OCI-LY7 (cell line): Measurements from ENCODE around the gene TRIM10.

Source experiments
- EZH2phosphoT487 ChIP-seq: fragments of 200-600 bp; sonication (generic); IDR thresholded peaks from 2 replicates; pipeline ENCODE4 v1.6.1; 2018; ENCODE audit warnings: low read depth, borderline replicate concordance, mild to moderate bottlenecking, mixed run types, antibody characterized with exemption, low read length, moderate library complexity, mixed read lengths
- TF ChIP-seq, protein P1 (sequence below): fragments of 200-600 bp; sonication (generic); conservative IDR thresholded peaks from 2 replicates; pipeline ENCODE4 v1.5.1; 2014; ENCODE audit warnings: mild to moderate bottlenecking, antibody characterized with exemption, low read length, moderate library complexity, mixed read lengths

DNA sequence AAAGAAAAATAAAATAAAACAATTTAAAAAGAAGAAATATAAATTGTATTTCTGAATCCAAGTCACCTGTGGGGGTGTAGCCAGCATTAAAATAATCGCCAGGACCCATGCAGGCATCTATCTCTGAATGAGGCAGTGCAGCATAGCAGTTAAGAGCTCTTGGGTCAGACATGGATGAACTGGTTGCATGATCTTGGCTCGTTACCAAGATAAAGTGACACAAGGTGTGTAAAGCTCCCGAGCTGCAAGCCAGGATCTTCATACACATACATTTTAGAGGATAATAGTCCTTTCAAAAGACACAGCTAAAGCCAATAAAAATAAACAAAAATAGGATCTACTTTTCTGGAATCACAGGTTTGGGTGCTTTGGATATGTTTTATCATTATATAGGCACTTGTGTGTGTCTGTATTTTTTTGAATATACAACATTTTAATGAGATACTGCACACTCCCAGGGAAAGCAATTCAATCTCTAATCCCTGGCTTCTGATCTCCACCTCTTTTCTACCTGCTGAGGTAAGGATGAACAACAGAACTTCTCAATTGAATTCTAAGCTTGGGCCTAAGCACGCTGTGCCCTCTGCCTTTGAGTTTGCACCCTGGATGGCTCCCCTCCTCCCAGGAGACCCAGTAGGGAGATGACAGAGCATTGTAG lies 8.9 kb downstream of the TRIM10 start:
- TF ChIP-seq, protein P1, sequence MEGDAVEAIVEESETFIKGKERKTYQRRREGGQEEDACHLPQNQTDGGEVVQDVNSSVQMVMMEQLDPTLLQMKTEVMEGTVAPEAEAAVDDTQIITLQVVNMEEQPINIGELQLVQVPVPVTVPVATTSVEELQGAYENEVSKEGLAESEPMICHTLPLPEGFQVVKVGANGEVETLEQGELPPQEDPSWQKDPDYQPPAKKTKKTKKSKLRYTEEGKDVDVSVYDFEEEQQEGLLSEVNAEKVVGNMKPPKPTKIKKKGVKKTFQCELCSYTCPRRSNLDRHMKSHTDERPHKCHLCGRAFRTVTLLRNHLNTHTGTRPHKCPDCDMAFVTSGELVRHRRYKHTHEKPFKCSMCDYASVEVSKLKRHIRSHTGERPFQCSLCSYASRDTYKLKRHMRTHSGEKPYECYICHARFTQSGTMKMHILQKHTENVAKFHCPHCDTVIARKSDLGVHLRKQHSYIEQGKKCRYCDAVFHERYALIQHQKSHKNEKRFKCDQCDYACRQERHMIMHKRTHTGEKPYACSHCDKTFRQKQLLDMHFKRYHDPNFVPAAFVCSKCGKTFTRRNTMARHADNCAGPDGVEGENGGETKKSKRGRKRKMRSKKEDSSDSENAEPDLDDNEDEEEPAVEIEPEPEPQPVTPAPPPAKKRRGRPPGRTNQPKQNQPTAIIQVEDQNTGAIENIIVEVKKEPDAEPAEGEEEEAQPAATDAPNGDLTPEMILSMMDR, result no peak
- TF ChIP-seq EZH2phosphoT487, result no peak
